ENCODE results near the gene STX1B.

STX1B gene

DNA sequence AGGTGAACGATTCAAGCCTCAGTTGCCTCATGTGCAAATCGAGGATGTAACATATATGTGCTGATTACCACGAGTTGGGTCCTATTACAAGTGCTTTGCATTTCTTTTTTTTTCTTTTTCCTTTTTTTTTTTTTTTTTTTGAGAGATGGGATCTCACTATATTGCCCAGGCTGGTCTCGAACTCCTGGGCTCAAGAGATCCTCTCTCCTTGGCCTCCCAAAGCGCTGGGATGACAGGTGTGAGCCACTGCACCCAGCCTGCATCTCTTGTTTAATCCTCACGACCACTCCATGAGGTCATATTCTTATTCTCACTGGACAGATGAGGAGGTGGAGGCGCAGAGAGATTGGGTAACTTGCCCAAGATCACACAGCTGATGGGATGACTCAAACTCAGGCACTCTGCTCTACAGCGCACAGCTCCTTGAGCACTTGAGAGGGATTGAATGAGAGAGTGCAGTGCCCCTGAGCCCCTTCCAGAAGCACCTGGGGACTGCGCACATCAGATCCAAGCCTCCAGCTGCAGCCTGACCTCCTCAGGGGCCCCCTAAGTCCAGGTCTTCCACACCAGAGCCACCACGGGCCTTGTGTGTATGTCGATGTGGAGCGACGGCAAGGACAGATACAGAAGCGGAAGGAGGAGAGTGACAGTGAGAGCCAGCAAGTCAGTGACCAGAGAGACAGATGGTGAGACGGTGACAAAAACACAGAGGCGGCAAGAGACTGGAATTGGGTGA lies 4.9 kb downstream of the STX1B start:
- no peak overlapping the region for H3K4me3 ChIP-seq (ENCODE audit: low read depth, low read length)
- TF ChIP-seq, protein P1, sequence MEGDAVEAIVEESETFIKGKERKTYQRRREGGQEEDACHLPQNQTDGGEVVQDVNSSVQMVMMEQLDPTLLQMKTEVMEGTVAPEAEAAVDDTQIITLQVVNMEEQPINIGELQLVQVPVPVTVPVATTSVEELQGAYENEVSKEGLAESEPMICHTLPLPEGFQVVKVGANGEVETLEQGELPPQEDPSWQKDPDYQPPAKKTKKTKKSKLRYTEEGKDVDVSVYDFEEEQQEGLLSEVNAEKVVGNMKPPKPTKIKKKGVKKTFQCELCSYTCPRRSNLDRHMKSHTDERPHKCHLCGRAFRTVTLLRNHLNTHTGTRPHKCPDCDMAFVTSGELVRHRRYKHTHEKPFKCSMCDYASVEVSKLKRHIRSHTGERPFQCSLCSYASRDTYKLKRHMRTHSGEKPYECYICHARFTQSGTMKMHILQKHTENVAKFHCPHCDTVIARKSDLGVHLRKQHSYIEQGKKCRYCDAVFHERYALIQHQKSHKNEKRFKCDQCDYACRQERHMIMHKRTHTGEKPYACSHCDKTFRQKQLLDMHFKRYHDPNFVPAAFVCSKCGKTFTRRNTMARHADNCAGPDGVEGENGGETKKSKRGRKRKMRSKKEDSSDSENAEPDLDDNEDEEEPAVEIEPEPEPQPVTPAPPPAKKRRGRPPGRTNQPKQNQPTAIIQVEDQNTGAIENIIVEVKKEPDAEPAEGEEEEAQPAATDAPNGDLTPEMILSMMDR (IDR thresholded peaks at IDR 0.05; ENCODE audit: low read depth, low read length), result no peak

DNA sequence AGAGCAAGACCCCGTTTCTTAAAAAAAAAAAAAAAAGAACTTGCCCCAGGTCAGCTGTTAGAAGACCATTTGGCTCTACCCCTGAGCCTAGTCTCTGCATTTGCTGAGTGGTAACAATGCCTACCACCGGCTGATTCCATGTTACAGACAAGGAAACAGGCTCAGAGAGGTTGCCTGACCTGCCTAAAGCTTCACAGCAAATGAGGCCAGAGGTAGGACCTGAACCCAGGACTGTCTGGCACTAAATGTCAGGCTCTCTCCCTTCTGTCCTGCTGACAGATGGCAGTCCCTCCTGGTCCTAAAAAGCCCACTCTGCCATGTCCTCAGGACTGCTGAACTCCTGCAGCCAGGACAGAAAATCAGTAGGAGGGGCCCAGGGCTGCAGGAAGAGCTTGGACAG lies 5.8 kb downstream of the STX1B start:
- TF ChIP-seq, protein P1 (IDR thresholded peaks at IDR 0.05; ENCODE audit: low read depth, low read length), result no peak
- no peak overlapping the region for H3K4me3 ChIP-seq (ENCODE audit: low read depth, low read length)

DNA sequence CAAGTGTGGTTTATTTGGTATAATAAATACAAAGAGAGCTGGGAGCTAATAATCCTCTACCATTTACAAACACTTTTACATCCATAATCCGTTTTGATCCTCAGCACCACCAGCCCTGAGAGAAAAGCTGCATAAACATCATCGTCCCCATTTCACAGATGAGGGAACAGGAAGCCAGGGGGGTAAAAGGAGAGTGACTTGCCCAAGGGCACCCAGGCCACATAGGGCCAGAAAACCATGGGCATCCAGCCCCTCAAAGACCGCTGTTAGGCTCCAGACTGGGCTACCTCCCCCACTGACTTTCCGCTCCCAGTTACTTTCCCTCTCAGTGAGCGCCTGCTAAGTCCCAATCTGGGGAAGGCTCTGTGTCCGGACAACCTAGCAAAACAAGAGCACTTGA lies 6.7 kb downstream of the STX1B start:
- no peak overlapping the region for H3K4me3 ChIP-seq (ENCODE audit: low read depth, low read length)
- TF ChIP-seq, protein P1 (IDR thresholded peaks at IDR 0.05; ENCODE audit: low read depth, low read length), result no peak

DNA sequence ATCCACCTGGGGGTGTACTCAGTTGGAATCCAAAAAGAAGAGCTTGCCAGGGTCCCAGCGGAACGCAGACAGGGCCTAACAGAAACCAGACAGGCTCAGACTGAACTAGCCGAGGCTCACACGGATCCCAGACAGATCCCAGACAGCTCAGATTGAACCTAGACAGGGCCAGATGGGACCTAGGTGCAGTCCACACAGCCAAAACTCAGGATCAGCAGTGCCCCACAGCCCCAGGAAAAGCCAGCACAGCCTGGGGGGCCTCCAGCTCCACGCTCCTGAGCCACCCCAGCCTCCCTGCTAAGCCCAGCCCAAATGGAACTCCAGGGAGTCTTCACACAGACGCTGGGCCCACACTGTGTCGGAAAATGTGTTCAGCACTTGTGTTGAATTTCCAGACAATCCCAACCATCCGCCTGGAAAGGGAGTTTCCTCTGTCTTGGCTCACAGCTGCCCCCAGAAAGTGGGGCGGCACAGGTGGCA lies 7.5 kb downstream of the STX1B start:
- H3K4me3 ChIP-seq (ENCODE audit: low read depth, low read length), result no peak overlapping the region
- TF ChIP-seq, protein P1 (IDR thresholded peaks at IDR 0.05; ENCODE audit: low read depth, low read length), result no peak

DNA sequence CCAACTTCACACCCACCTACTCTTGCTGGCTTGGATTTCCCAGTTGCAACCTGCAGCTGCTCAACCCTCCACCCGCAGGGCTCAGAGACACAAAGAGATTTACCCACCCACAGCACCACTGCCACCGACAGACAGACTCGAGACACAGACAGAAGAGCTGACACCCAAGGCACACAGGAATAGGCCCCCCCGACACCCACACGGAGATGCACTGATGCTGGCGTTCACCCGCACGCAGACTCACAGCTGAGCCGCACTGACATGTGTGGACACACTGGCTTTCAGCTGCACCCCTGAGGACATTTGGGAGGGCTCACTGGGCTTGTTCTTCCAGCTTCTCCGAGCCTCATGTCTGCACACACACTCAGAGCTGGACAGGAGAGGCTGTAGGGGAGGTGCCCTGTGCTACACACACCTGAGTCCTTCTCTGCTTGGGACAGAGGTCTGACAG lies 8.2 kb downstream of the STX1B start:
- TF ChIP-seq, protein P1 (IDR thresholded peaks at IDR 0.05; ENCODE audit: low read depth, low read length), result no peak
- no peak overlapping the region for H3K4me3 ChIP-seq (ENCODE audit: low read depth, low read length)

DNA sequence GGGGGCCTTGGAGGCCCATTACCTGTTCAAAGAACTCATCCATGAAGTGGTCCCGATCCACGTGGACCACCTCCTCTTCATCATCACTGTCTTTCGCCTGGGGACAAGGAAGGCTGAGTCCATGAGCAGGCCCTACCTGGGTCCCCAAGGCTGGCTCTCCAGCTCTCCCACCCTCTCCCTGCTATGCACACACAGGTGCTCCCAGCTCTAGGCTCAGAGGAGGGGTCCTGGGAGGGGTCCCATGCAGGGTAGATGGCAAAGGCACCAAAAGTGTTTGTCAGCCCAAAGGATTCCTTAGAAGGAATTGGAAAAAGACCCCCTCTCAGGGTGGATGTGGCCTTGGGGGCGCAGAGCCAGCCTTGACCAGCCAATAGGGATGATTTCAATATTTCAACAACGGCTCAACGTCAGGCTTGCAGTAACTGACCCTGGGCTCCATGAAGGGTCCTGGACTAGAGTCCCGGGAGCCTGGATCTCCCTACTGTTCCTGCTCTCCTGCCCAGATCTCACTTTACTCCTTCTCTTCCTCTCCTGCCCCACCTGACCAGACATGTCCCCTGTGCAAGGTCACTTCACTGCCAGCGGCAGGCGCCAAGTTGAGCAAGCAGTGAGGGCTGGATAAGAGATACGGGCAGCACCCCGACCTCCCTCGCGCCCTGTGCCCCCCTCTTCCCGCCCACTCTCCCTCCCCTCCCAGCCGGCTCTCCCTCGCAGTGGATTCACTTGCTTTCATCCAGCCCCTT lies 8.8 kb downstream of the STX1B start:
- TF ChIP-seq, protein P1 (IDR thresholded peaks at IDR 0.05; ENCODE audit: low read depth, low read length), result no peak
- no peak overlapping the region for H3K4me3 ChIP-seq (ENCODE audit: low read depth, low read length)

Measured in WI38 (cell line).